Measurements from ENCODE around the gene CCDC148.

The CCDC148 gene

GRCh38 chr2:158456309-158457066 lies at the start of gene CCDC148, which contains the start of gene PKP4:
TSS of gene CCDC148 (minus strand) at chr2:158456753. CDS start at chr2:158456439, 314 bp downstream.
TSS of gene PKP4 (plus strand) at chr2:158456952. CDS start at chr2:158533185, 76,233 bp downstream.
- DNase-seq (ENCODE audit: low spot score), result peak; percentile 95

DNA sequence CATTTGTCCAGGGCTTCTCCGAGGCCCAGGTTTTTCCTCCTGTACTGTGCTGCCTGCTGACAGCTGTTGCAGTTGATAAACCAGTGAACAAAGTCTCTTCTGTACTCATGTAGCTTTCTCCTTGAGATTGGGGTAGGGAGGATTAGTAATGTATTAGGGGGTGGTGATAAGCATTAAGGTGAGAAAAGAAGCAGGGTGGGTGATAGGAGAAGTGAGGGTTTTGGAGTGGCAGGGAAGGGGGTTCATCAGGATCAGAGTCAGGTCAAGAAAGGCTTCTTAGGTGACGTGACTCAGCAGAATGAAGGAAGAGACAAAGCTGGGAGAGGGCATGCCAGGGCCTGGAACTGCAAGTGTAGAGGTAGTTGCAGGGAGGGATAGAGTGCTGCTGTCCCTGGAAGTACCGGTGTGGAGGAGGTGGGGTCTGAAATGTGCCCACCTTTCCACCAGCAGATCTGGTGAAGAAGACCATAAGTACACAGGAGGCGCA lies 48.9 kb upstream of the CCDC148 start:
- DNase-seq (ENCODE audit: low spot score), result no peak

DNA sequence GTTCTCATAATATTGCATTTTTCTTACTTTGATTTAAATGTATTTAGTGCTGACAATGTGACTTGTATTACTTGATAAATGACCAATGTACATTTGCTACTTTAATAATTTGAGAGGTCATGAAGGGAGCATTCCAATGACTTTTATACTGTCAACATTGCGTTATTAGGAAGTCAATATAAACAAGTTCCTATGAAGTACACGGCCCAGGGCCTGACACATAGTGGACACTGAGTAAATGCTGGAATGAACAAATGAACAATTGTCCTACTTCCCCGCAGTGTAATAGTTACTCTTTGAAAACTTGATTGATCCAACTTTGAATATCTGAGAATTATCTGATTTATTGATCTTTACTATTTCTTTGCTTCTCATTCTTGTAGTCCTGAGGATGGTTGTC lies 47.5 kb upstream of the CCDC148 start:
- DNase-seq (ENCODE audit: low spot score), result no peak

- DNase-seq (ENCODE audit: low spot score), result no peak
Observed at GRCh38 chr2:158502974-158503373, 46.4 kb upstream of the CCDC148 start.

GRCh38 chr2:158501301-158501700 lies 44.7 kb upstream of the CCDC148 start:
- DNase-seq (ENCODE audit: low spot score), result peak; percentile 87

- no peak for DNase-seq (ENCODE audit: low spot score)
Observed at GRCh38 chr2:158500333-158500732, 43.8 kb upstream of the CCDC148 start.

- DNase-seq (ENCODE audit: low spot score), result no peak
Observed at GRCh38 chr2:158499383-158499782, 42.8 kb upstream of the CCDC148 start.

DNA sequence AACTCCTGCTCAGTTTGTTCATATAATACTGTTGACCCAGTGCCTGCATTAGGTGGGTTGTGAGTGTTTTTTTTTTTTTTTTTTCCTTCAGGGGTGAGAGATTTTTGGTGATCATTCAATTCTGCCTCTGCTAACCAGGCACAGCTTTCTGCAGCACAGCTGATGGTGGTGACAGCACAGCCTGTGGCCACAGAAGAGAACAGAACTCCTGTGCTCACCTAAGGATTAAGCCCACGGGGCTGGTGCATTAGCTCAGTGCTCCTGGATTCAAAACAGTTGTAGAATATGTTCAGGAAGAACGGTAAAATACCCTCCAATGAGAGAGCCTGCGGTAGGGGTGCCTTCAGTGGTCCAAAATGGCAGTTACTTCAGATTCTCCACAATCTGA lies 42.2 kb upstream of the CCDC148 start:
- no peak for DNase-seq (ENCODE audit: low spot score)

DNA sequence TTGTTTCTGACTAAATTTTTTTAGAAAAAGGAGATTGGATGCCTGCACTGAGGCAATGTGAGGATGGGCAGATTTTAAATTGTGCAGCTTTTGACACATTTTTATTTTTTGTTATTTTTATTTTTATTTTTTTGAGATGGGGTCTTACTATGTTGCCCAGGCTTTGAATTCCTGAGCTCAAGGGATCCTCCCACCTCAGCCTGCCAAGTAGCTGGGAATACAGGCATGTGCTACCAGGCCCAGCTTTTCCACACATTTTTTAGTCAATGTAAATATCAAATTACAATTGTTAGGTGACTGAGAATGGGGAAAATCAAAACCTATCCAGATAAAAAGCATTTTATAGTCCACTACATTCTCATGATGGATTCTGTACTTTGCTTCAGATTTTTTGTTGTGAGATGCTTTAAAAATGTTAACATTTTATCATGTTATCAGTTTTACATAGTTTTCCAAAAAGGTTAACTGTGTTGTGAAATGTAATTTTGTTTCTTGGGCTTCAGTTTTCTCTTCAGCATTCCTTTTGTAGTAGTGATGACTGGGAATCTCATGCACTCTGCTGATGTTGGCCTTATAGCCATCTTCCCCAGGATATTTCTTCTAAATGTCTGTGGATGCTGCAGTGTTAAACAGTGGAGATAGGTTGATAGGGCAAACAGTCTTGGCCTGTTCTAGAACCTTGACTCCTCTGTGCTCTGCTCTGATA lies 41.6 kb upstream of the CCDC148 start:
- DNase-seq (ENCODE audit: low spot score), result no peak

- DNase-seq (ENCODE audit: low spot score), result no peak
Observed at GRCh38 chr2:158497486-158497885, 40.9 kb upstream of the CCDC148 start.

DNA sequence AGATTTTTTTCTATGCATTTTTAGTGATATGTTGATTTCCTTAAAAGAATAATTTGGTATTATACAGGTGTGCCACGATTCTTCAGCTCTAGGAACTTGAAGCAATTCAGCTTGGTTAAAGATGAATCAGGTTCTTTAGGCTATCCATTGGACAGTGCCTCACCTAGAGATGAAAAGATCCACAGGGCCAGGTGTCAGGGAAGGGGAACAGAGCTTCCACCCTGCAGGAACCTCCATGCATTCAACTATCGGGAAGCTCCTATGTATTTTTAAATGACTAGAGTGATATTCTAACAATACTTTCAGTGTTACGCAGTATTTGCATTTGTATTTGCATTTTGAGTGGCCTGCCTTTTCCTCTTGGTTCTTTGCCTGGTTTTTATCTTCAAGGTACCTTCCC lies 40.4 kb upstream of the CCDC148 start:
- no peak for DNase-seq (ENCODE audit: low spot score)

- no peak for DNase-seq (ENCODE audit: low spot score)
Observed at GRCh38 chr2:158495175-158495574, 38.6 kb upstream of the CCDC148 start.

DNA sequence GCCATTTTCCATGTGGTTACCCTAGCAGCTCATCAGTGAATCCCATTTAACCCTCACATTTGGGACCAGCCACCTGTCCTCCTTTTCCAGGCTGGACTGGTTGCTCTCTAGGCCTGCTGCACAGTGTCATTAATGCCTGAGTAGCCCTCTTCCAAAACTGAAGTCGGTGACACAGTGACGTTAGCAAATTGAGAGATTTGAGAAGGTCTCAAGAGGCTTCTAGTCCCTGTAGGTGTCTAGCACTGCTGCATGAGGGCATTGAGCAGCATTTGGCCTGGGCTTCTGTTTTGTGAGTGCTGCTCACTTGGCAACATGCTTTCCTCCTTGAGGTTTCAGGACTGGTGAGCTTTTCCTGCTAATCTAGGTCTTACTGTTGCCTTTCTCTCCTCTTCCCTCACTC lies 36.9 kb upstream of the CCDC148 start:
- no peak for DNase-seq (ENCODE audit: low spot score)

GRCh38 chr2:158491072-158491471 lies 34.5 kb upstream of the CCDC148 start:
- no peak for DNase-seq (ENCODE audit: low spot score)

- no peak for DNase-seq (ENCODE audit: low spot score)
Observed at GRCh38 chr2:158489366-158490112, 33.0 kb upstream of the CCDC148 start.

- DNase-seq (ENCODE audit: low spot score), result no peak
Observed at GRCh38 chr2:158488442-158489216, 32.1 kb upstream of the CCDC148 start.

GRCh38 chr2:158487419-158487818 lies 30.9 kb upstream of the CCDC148 start:
- DNase-seq (ENCODE audit: low spot score), result peak; percentile 64

DNA sequence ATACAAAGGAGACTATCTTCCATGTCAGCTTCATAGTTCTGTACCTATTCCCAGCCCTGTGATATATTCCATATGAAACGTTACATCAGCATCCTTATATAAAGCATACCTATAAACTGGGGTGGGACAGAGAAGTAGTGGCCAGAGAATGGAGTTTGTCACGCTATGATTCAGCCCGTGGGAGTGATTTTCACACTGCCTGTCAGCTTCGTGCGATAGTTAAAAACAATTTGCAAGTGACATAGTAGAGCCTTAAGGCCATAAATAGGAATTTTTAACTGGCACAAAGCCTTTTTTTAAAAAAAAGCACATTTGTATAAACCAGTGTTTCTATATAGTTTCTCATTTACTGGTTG lies 30.4 kb upstream of the CCDC148 start:
- DNase-seq (ENCODE audit: low spot score), result no peak

GRCh38 chr2:158486150-158486969 lies 29.8 kb upstream of the CCDC148 start:
- DNase-seq (ENCODE audit: low spot score), result no peak

DNA sequence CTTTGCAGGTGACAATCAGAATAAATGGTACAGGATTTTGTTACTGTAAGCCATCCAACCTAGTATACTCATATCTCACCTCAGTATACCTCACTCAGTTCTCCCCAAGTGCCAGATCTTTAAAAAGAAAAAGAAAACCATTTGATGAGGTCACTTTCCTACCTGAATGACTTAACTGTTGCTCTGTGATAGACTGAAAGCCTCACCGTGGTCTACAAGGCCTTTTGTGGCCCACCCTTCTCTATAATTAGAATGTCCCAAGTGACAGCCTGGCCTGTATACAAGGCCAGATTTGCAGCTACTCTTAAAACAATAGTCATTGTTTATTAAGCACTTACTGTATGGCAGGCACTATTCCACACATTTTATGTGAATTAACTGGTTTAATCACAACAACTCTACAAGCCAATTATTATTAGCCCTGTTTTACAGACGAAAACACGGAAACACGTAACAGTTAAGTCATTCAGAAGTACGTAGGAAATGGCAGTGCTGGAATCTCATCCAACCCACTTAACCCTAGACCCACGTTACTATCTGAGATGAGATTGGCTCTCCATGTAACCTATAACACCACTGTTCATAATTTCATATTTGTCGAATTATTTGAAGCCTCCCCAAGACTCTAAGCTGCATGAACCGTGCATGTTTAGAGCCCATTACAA lies 28.5 kb upstream of the CCDC148 start:
- peak; percentile 56 for DNase-seq (ENCODE audit: low spot score)
